Prostate gland (tissue), 2 donors: ENCODE results near the gene HUS1.

Experiments
- CTCF ChIP-seq, 4 experiments: fragments of 200-600 bp in 2 of 4; fragments of 450-650 bp in 2 of 4; sonication (generic) in 2 of 4; IDR thresholded peaks; 1 replicate in 3 of 4; 2 replicates in 1 of 4; pipeline ENCODE4 v1.5.1; 2016 to 2019; ENCODE audit warnings: antibody characterized with exemption in 4 of 4, mild to moderate bottlenecking in 2 of 4, moderate library complexity in 2 of 4
- POLR2A ChIP-seq: fragments of 450-650 bp; IDR thresholded peaks from one replicate; pipeline ENCODE4 v1.6.1; 2016; ENCODE audit warnings: antibody characterized with exemption, mild to moderate bottlenecking
- POLR2AphosphoS5 ChIP-seq: sonication (generic); formaldehyde crosslinking; IDR thresholded peaks from one replicate; pipeline ENCODE4 v1.6.1; 2017; ENCODE audit warnings: antibody characterized with exemption

- TF ChIP-seq CTCF (IDR thresholded peaks at IDR 0.05) (no peak), POLR2A (no peak), POLR2AphosphoS5 (no peak)
These were observed 11.7 kb downstream of the HUS1 start for GRCh38 chr7:47967708-47968107.
